Gastroesophageal sphincter (tissue), 4 donors: ENCODE measurements around the gene PHF11. TPM values are rescaled to one million over a fixed set of nuclear protein-coding genes. Genes with fewer than 3 reads are reported as not detected.

Experiments
- ATAC-seq: fragments of 150-250 bp; one replicate; pipeline ENCODE4 v1.9.1; 2016; ENCODE audit warnings: mild to moderate bottlenecking, moderate library complexity
- H3K27ac ChIP-seq, 4 donors: fragments of 200-600 bp; sonication (generic) in 3 of 4; 1 replicate in 3 of 4; 2 replicates in 1 of 4; pipeline ENCODE4 v1.5.1; 2016 to 2019
- H3K27me3 ChIP-seq: fragments of 200-600 bp; sonication (generic); one replicate; pipeline ENCODE4 v1.5.1; 2019
- H3K36me3 ChIP-seq, 2 donors: fragments of 200-600 bp; sonication (generic); one replicate each; pipeline ENCODE4 v1.5.1; 2019; ENCODE audit warnings: control low read depth in 1 of 2
- H3K4me1 ChIP-seq, 3 donors: fragments of 200-600 bp; sonication (generic); 1 replicate in 2 of 3; 2 replicates in 1 of 3; pipeline ENCODE4 v1.5.1; 2016 to 2019; ENCODE audit warnings: control low read depth in 2 of 3
- H3K4me3 ChIP-seq, 2 donors: fragments of 200-600 bp; sonication (generic); one replicate each; pipeline ENCODE4 v1.5.1; 2019; ENCODE audit warnings: mild to moderate bottlenecking in 1 of 2, moderate library complexity in 1 of 2
- H3K9me3 ChIP-seq, 3 donors: fragments of 200-600 bp; sonication (generic); one replicate each; pipeline ENCODE4 v1.5.1; 2017 to 2019; ENCODE audit warnings: control low read depth in 2 of 3
- EP300 ChIP-seq: sonication (generic); formaldehyde crosslinking; IDR thresholded peaks from one replicate; pipeline ENCODE4 v1.6.1; 2017; ENCODE audit warnings: antibody characterized with exemption, mild to moderate bottlenecking
- POLR2A ChIP-seq, 2 donors: fragments of 450-650 bp; IDR thresholded peaks; one replicate each; pipeline ENCODE4 v1.6.1; 2017; ENCODE audit warnings: antibody characterized with exemption in 2 of 2, mild to moderate bottlenecking in 2 of 2, moderate library complexity in 1 of 2
- POLR2AphosphoS5 ChIP-seq: sonication (generic); formaldehyde crosslinking; IDR thresholded peaks from one replicate; pipeline ENCODE4 v1.6.1; 2017; ENCODE audit warnings: antibody characterized with exemption
- WGBS, 2 donors: methylation state at CpG; one replicate each; pipeline ENCODE4 v1.1.5; 2018; ENCODE audit warnings: low coverage in 1 of 2; 5-methylcytosine and 5-hydroxymethylcytosine counted together
- total RNA-seq, 4 donors: library from RNA; depleted of rRNA; stranded (reverse); fragments of >200 nt; gene quantifications; one replicate each; pipeline ENCODE4 v1.1.0, GENCODE V29; 2016
- TF ChIP-seq, protein P1 (sequence below), 4 experiments: fragments of 200-600 bp in 2 of 4; fragments of 450-650 bp in 2 of 4; sonication (generic) in 1 of 4; IDR thresholded peaks; one replicate each; pipeline ENCODE4 v1.5.1; 2017 to 2019; ENCODE audit warnings: antibody characterized with exemption in 4 of 4, mild to moderate bottlenecking in 2 of 4, moderate library complexity in 2 of 4

Gene PHF11
- total RNA-seq, 4 donors from 2014 or later = 33.1 to 42.7 (median 38.7) TPM

DNA sequence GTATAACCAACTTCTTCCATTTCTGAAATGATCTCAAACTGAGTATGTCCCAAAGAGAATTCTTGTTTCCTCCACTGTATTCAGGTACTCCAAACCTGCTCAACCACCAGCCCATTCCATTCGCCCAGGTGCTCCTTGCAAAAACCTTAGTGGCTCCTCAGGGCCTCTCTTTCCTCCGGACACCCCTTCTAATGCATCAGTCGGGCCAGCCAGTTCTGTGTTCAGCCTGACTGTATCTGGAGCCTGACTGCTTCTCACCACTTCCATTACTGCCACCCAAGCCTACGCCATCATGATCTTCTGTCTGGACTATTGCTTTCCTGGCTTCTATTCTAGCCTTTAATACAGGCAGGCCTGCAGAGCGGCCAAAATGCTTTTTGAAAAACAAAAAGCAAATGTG lies 1.5 kb downstream of the PHF11 start:
- Histone ChIP-seq H3K4me3 (no peak overlapping the region), H3K4me1 (peaks cover 0 to 11% (median 0%) of the 10 kb centered on the region in 3 donors), H3K36me3 (peaks cover 0 to under 1% of the 10 kb centered on the region in 2 donors), H3K27ac (peak overlapping the region in 3 of 4 donors; percentile 69 to 95 (median 92)), H3K9me3 (no peaks in the 10 kb centered on the region), H3K27me3 (no peaks in the 10 kb centered on the region)
- 65 to 76% methylated on average over 5 of the region's 5 CpGs for WGBS, 2 donors
- ATAC-seq = no peak
- TF ChIP-seq, protein P1, sequence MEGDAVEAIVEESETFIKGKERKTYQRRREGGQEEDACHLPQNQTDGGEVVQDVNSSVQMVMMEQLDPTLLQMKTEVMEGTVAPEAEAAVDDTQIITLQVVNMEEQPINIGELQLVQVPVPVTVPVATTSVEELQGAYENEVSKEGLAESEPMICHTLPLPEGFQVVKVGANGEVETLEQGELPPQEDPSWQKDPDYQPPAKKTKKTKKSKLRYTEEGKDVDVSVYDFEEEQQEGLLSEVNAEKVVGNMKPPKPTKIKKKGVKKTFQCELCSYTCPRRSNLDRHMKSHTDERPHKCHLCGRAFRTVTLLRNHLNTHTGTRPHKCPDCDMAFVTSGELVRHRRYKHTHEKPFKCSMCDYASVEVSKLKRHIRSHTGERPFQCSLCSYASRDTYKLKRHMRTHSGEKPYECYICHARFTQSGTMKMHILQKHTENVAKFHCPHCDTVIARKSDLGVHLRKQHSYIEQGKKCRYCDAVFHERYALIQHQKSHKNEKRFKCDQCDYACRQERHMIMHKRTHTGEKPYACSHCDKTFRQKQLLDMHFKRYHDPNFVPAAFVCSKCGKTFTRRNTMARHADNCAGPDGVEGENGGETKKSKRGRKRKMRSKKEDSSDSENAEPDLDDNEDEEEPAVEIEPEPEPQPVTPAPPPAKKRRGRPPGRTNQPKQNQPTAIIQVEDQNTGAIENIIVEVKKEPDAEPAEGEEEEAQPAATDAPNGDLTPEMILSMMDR (IDR thresholded peaks at IDR 0.05) = no peak
- TF ChIP-seq EP300 = no peak
- TF ChIP-seq POLR2AphosphoS5 = no peak
- no peak for TF ChIP-seq POLR2A (IDR thresholded peaks at IDR 0.05)

DNA sequence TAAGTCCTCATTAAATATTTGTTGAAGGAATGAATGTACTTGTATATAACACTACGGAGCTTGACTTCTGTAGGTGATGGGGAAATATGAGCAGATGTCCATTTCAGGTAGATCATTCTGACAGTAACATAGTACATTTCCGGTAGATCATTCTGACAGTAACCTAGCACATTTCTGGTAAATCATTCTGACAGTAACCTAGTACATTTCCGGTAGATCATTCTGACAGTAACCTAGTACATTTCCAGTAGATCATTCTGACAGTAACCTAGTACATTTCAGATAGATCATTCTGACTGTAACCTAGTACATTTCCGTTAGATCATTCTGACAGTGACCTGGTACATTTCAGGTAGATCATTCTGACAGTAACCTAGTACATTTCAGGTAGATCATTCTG lies 2.5 kb downstream of the PHF11 start:
- H3K9me3 ChIP-seq = no peaks in the 10 kb centered on the region
- WGBS, 2 donors = 74 to 80% methylated on average over 4 of the region's 4 CpGs
- peak overlapping the region in 1 of 4 donors; percentile 92 for H3K27ac ChIP-seq
- no peaks in the 10 kb centered on the region for H3K27me3 ChIP-seq
- no peak overlapping the region for H3K4me3 ChIP-seq
- no peak for ATAC-seq
- H3K36me3 ChIP-seq = peaks cover 0 to 4% of the 10 kb centered on the region in 2 donors
- peaks cover 0 to 18% (median 0%) of the 10 kb centered on the region in 3 donors for H3K4me1 ChIP-seq
- TF ChIP-seq POLR2AphosphoS5 (no peak), POLR2A (IDR thresholded peaks at IDR 0.05) (no peak), EP300 (no peak)
- TF ChIP-seq, protein P1 (IDR thresholded peaks at IDR 0.05) = no peak

GRCh38 chr13:49499889-49500660 lies 4.3 kb downstream of the PHF11 start:
- H3K27me3 ChIP-seq = no peaks in the 10 kb centered on the region
- no peak overlapping the region for H3K4me3 ChIP-seq
- no peak for ATAC-seq
- peaks cover 0 to 13% of the 10 kb centered on the region in 2 donors for H3K36me3 ChIP-seq
- peaks cover 0 to 13% (median 0%) of the 10 kb centered on the region in 3 donors for H3K4me1 ChIP-seq
- no peaks in the 10 kb centered on the region for H3K9me3 ChIP-seq
- TF ChIP-seq EP300 = no peak
- no peak for TF ChIP-seq POLR2AphosphoS5
- TF ChIP-seq POLR2A (IDR thresholded peaks at IDR 0.05) = no peak
- TF ChIP-seq, protein P1 (IDR thresholded peaks at IDR 0.05) = no peak
- H3K27ac ChIP-seq = peak overlapping the region in 2 of 4 donors; percentile 14 to 19
- WGBS, 2 donors = 63 to 71% methylated on average over 5 to 6 of the region's 6 CpGs

- no peak for TF ChIP-seq POLR2A (IDR thresholded peaks at IDR 0.05)
- Histone ChIP-seq H3K4me1 (peaks cover 0 to 20% (median 0%) of the 10 kb centered on the region in 3 donors), H3K9me3 (no peaks in the 10 kb centered on the region), H3K4me3 (no peak overlapping the region), H3K36me3 (peaks cover 0 to 22% of the 10 kb centered on the region in 2 donors), H3K27ac (peak overlapping the region in 2 of 4 donors; percentile 27 to 50), H3K27me3 (no peaks in the 10 kb centered on the region)
- 34 to 54% methylated on average over 8 to 9 of the region's 9 CpGs for WGBS, 2 donors
- ATAC-seq = peak; percentile 16
Measured at GRCh38 chr13:49502954-49503353, 7.2 kb downstream of the PHF11 start.

DNA sequence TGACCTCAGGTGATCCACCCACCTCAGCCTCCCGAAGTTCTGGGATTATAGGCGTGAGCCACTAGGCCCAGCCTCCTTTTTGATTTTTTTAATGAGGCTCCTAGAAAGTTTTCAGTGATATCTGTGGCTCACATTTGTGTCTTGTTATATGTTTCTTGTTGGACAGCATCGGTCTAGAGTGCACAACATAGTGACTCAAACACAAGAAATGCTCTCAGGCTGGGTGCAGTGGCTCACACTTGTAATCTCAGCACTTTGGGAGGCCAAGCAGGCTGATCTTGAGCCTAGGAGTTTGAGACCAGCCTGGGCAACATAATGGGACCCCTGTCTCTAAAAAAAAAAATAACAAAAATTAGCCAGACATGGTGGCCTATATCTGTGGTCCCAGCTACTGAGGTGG lies 8.2 kb downstream of the PHF11 start:
- H3K27ac ChIP-seq = no peak overlapping the region
- H3K36me3 ChIP-seq = peaks cover 0 to 22% of the 10 kb centered on the region in 2 donors
- peaks cover 0 to 20% (median 0%) of the 10 kb centered on the region in 3 donors for H3K4me1 ChIP-seq
- WGBS, 2 donors = 73 to 100% methylated on average over 2 to 3 of the region's 3 CpGs
- ATAC-seq = no peak
- no peaks in the 10 kb centered on the region for H3K27me3 ChIP-seq
- H3K4me3 ChIP-seq = no peak overlapping the region
- TF ChIP-seq POLR2A (IDR thresholded peaks at IDR 0.05) = no peak
- TF ChIP-seq, protein P1 (IDR thresholded peaks at IDR 0.05) = no peak
- TF ChIP-seq POLR2AphosphoS5 = no peak
- no peak for TF ChIP-seq EP300
- H3K9me3 ChIP-seq = no peaks in the 10 kb centered on the region
